Measurements from ENCODE around the gene C1RL. TPM values are rescaled to one million over a fixed set of nuclear protein-coding genes. Genes with fewer than 3 reads are reported as not detected.

Gene C1RL
- total and polyA plus RNA-seq, 4 donors, result 67.5 to 188 (median 124) TPM

GRCh38 chr12:7129872-7130691 is 21.1 kb upstream of the C1RL start, which contains the start of gene CLSTN3 (continued):
- peak; percentile 40 for TF ChIP-seq SP1 (IDR thresholded peaks at IDR 0.05)
- TF ChIP-seq JUND (IDR thresholded peaks at IDR 0.05), result peak in 1 of 2 donors; percentile 53
- TF ChIP-seq ZBTB33 (IDR thresholded peaks at IDR 0.05), result no peak

- WGBS, result 3% methylated on average over 19 of the region's 19 CpGs
- H3K36me3 ChIP-seq (ENCODE audit: control insufficient read depth in 4 of 4, insufficient read depth in 3 of 4, low read depth in 1 of 4, low read length in 3 of 4), result peaks cover 0 to 10% (median 8%) of the 10 kb centered on the region in 4 donors
Observed at GRCh38 chr12:7129287-7129871, 20.4 kb upstream of the C1RL start.

More at GRCh38 chr12:7129287-7129871, 20.4 kb upstream of the C1RL start:
- Histone ChIP-seq H3K9ac (ENCODE audit: low read depth in 1 of 2, low read length in 2 of 2) (peak overlapping the region; percentile 71 to 83), H3K4me3 (ENCODE audit: low read depth in 1 of 3, low read length in 3 of 3) (peak overlapping the region; percentile 57 to 88 (median 80)), H3K27ac (ENCODE audit: low read depth in 1 of 2, low read length in 2 of 2) (peak overlapping the region; percentile 83 to 89), H3K9me3 (ENCODE audit: control insufficient read depth in 4 of 4, low read length in 3 of 4) (no peaks in the 10 kb centered on the region), H3K4me1 (ENCODE audit: control insufficient read depth in 4 of 4, insufficient read depth in 4 of 4, low read length in 3 of 4) (peaks cover 1 to 47% (median 31%) of the 10 kb centered on the region in 4 donors), H3K27me3 (ENCODE audit: control insufficient read depth in 4 of 4, insufficient read depth in 4 of 4, low read length in 3 of 4) (no peaks in the 10 kb centered on the region)
- TF ChIP-seq YY1 (IDR thresholded peaks at IDR 0.05) (no peak), HNF4A (conservative IDR thresholded peaks at IDR 0.05) (no peak), JUND (IDR thresholded peaks at IDR 0.05) (no peak), NR2F2 (IDR thresholded peaks at IDR 0.05) (no peak), MAX (IDR thresholded peaks at IDR 0.05) (no peak), FOXA1 (IDR thresholded peaks at IDR 0.05) (no peak), ZBTB33 (IDR thresholded peaks at IDR 0.05) (no peak), FOXA2 (IDR thresholded peaks at IDR 0.05) (no peak), RXRA (IDR thresholded peaks at IDR 0.05) (no peak), REST (IDR thresholded peaks at IDR 0.05) (no peak), TAF1 (conservative IDR thresholded peaks at IDR 0.05) (no peak), EGR1 (IDR thresholded peaks at IDR 0.05; ENCODE audit: low read depth in 2 of 2) (no peak), RAD21 (IDR thresholded peaks at IDR 0.05) (no peak), GABPA (IDR thresholded peaks at IDR 0.05 in 1 of 2, conservative IDR thresholded peaks at IDR 0.05 in 1 of 2) (no peak), SP1 (IDR thresholded peaks at IDR 0.05) (no peak), HNF4G (IDR thresholded peaks at IDR 0.05) (no peak)
- TF ChIP-seq, protein P1, sequence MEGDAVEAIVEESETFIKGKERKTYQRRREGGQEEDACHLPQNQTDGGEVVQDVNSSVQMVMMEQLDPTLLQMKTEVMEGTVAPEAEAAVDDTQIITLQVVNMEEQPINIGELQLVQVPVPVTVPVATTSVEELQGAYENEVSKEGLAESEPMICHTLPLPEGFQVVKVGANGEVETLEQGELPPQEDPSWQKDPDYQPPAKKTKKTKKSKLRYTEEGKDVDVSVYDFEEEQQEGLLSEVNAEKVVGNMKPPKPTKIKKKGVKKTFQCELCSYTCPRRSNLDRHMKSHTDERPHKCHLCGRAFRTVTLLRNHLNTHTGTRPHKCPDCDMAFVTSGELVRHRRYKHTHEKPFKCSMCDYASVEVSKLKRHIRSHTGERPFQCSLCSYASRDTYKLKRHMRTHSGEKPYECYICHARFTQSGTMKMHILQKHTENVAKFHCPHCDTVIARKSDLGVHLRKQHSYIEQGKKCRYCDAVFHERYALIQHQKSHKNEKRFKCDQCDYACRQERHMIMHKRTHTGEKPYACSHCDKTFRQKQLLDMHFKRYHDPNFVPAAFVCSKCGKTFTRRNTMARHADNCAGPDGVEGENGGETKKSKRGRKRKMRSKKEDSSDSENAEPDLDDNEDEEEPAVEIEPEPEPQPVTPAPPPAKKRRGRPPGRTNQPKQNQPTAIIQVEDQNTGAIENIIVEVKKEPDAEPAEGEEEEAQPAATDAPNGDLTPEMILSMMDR (IDR thresholded peaks at IDR 0.05; ENCODE audit: low read depth, low read length, missing input control), result no peak
- no peak for DNase-seq (ENCODE audit: low spot score)
